Stimulated activated CD4-positive, alpha-beta T cell treated with anti-CD3 and anti-CD28 coated beads, Interleukin-12 subunit alpha, Interleukin-12 subunit beta, amount 100 ng/mL, for 4 hours (primary cell): ENCODE results near the gene ALDH3A1.
"Not testable (repeated sequence)": the region's sequence is repeated elsewhere in the genome, so short reads cannot be mapped to it uniquely, and the experiment has no call there.

Experiments
- DNase-seq: peaks from one replicate; pipeline ENCODE4 v3.0.0-alpha.2; 2020

ALDH3A1 gene

DNA sequence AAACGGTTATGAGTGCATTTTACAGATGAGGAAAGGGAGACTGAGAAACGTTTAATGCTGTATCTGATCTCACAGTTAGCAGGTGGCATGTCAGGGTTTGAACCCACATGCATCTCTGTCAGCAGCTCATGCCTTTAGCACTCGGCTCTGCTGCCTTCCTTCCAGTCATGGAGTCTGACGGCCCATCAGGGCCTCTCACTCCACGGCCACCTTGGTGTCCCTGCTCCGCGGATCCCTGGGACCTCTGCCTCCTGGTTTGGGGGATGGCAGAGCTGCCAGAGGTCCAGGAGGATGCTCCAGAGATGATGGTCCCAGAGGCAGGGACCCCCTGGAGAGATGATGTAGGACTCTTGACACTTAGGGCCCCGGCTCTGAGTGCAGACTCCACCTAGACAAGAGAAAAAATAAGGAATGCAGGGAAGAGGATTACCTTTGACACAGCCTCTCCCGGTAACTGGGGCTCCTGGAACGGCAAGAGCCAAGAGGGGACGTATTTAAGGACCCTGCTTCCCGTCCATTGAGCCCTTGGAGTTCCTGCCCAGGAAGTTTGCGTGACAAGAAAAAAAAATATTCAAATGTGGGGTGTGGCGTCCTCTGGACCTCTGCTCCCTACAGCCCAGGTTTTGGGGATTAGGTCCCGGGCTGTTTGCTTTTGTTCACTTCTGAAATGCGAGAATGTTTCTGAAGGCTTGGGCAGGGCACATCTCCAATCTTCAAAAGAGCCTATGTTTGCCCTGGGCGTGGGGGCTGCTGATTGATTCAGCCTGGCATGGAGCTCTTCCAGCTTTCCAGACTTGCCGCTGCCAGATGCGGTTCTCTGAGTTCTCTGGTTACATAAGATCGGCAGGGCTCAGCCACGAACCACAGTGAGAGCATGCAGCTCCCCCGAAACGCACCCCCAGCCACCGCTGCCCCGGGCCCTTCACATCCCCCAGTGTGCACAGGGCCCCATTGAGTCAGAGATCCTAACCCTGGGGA is at the start of gene ALDH3A1:
Gene ALDH3A1, minus strand, starts transcription at position 470 of the 978 bp plus-strand sequence. CDS start 3,169 bp downstream, outside the sequence.
- no peak for DNase-seq

DNA sequence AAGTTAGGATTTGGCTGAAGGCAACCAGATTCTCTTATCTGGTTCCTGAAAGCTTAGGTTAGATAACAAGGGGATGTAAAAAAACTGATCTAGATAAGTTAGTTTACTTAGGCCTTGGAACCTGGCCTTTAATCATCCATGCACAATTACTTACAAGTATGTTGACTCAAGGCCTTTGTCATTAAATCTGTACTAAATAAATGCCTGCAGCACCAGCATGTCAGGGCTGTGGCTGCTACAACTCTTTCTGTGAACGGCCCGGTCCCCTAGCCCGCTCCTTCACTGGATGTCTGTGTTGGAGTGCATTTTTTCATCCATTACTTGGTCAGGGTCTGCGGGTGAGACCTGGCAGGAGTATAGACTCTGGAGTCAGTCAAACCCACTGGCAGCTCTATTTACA is 48.4 kb upstream of the ALDH3A1 start:
- DNase-seq: no peak

DNA sequence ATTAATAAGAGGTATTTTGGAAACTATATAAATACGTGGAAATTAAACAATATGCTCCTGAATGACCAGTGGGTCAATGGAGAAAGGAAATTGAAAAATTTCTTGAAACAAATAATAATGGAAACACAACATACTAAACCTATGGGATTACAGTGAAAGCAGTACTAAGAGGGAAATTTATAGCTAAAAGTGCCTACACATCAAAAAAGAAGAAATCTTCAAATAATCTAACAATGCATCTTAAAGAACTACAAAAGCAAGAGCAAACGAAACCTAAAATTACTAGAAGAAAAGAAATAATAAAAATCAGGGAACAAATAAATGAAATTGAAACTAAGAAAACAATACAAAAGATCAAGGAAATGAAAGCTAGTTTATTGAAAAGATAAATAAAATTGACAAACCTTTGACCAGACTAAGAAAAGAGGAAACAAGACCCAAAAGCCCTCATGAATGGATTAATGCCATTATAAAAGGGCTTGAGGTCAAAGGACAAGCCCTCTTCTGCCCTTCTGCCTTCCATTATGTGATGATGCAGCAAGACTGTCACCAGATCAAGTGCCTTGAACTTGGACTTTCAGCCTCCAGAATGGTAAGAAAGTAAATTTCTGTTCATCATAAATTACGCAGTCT is 43.9 kb upstream of the ALDH3A1 start:
- no peak for DNase-seq

DNA sequence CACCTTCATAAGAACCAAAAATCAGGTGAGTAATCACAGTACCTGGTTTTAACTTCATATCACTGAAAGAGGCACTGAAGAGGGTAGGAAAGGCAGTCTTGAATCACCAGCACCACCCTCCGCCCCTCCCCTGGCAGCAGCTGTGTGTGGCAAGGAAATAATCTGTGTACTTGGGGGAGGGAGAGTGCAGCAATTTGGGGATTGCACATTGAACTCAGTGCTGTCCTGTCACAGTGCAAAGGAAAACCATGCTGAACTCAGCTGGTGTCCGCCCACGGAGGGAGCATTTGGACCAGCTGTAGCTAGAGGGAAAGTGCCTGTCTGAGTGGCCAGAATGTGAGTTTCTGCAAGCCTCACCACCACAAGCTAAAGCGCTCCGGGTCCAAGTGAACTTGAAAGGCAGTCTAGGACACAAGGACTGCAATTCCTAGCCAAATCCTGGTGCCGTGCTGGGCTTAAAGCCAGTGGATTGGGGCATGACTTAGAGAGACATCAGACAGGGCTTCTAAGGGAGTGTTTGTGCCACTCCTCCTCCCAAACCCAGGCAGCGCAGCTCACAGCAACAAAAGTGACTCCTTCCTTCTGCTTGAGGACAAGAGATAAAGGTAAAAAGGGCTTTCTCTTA is 39.7 kb upstream of the ALDH3A1 start:
- no peak for DNase-seq

DNA sequence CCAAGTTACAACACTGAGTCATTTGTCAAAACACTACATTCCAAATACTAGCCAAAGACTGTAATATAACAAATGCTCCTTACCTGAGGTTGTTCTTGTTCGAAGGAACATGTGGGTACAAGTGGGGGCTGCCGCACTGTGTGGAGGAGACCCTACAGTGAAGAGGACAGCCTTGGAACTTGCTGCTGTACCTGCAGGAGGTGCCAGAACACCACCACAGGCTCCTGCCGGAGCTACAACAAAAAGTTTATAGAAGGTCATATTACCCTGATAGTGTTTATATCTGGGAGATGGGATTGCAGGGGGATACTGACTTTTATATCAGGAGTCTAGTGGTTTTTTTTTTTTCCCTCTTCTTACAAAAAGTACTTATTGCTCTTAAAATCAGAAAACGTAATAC is 37.8 kb upstream of the ALDH3A1 start:
- no peak for DNase-seq

DNA sequence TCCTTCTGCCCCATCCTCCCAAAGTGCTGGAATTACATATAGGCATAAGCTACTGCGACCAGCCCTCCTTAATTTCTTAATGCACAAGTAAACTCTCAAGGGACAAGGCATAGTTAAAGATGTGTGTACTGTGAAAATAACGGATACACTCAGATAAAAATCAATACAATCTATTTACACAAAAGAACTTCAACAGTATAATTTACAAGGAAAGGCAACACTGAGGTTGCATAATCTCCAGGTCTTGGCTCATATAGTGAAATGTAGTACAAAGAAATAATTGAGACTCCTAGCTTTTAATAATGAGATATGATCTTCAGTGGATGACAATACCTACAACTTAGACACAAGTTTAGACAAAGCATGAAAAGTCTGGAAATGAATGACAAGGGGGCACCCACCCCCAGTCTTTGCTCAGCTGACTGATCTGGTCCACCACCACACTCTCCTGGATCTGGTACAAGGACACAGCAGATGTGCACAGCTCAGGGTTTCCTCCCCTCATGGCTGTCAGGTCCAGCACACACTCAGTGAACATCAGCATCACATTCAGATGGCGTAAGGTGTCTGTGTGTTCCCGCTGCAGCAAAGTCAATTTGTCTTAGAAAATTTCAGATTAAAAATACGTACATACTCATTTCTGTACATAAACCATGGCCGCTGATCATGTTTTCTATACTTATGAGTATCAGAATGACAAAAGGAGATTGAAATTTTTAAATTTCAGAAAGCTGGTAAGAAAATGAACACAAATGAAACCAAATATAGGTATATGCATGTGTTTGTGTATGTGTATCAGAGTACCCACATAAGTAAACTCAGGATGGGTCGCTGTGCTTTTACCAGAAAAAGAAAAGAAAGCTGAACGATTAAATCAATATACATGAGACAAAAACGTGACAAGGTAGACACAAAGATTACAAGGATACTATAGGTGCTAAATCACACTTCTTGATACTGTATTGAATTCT is 33.7 kb upstream of the ALDH3A1 start:
- no peak for DNase-seq

DNA sequence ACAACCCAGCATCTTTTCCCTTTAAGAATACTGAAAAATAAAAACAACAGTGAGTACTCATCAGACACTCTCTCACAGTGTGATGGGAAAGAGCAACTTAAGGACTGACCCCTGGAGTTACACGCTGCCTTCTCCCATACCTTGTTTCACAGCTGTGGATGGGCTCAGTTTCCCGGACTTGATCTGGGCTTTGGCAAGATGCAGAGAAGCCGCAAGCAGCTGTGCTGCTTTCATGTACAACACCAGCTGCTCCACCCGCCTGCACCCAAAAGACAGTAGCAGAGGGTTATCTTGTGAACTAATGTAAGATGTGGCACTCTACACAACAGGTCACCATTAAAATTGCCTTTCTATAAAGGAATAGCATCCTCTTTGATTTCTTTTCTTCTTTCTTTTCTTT is 32.7 kb upstream of the ALDH3A1 start:
- no peak for DNase-seq

DNA sequence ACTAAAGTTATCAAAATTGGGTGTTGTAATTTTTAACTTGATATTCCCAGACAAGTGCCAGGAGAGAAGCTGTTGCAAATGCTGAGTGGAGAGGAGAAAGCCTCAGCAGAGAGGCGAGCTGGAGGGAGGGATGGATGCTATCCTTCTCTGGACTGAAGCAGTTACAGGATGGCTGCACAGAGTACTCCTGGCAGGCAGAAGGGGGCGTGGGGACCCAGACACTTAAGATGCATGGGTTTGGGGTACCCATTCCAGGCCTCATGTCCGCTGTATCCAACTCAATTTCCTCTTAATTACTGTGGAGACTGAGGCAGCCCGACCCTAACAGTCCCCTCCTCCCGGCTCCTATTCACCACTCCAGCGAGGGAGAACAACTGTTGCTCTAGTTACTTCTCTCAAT is 25.4 kb upstream of the ALDH3A1 start:
- no peak for DNase-seq

DNA sequence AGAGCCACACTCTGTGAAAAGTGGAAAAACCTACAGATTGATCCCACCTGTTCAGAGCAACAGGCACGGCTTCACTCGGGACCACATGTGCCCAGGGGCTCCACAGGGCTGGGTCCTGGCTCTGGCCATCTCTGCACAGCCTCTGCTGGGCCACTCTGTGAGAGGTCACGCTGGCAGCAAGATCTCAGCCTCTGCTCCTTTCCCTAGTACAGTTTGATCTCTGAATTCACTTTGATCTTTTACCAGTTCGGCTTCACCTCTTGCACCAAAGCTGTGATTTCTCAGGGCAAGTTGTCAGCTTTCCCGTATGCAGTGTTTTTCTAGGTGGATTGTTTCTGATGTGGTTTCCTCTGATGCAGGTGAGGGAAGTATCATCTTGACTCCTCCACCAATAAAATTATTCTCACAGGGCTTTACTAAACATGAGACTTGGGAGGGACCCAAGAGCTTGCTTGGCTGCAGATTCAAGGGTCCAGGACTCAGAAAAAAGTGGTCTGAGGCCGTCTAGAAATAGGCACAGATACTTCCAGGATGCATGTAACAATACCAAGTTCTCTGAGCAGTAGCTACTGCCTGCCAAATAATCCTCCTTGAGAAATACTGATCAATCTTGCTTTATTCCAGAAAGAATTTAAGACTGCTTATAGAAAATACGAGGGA is 24.0 kb upstream of the ALDH3A1 start:
- no peak for DNase-seq

DNA sequence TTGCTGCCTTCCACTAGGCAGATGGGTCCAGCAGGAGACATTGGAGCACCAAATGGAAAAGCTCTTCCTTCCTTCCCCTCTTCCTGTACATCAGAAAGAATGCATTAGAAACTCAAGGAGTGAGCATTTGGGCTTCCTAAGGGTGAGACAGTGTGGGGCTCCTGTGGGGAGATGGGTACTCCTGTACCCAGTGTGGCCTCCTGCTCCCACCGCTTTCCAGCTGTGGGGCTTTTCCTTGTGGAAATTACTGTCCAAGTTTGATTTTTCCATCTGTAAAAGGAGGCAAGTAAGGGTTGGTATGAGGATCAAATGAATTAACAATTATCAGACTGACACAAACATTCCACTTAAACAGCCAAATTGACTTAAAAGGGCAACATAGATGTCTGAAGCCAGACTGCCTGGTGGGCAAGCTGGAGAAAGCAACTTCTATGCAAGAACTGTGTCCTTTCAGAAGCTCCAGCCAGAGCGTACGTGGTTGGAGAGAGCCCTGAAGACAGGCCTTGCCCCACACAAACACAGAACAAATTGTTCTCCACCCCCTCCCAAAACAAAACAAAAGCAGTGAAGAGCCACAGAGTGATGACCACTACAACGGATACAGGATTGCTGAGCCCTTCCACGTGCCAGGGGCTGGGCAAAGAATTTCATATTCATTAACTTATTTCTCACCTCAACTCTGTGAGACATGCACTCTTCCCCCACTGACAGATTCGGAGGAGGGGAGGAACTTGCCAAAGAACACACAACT is 23.1 kb upstream of the ALDH3A1 start:
- no peak for DNase-seq

DNA sequence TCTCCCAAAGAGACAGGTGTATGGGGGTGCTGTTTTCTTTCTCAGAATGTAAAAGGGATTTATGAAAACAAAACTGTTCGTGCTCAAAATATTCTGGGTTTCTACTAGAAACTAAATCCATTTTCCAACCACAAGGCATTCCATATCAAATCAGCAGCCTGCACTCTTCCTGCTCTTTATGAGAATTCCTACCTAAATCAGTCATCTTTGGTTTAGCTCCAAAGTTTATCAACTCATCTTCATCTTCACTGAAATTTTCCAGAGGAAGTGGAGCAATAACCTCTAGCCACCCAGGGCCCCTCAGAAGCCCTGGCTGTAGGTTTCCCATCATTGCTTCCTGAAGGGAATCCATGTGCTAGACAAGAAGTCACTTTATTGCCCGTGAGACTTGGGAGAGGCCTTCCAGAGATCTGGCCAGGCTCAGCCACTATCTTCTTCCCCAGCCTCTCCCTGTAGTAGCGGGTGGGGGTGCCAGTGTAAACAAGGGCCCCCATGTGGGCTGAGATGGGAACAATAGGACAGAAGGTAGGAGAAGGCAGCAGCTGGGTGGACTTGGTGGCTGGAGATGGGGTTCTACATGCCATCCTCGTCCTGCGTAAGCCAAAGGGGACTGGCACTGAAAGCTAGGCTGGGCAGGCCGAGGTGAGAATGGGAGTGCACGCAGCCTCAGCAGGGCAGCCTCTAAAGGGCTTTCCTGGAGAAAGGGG is 22.0 kb upstream of the ALDH3A1 start:
- DNase-seq: no peak

DNA sequence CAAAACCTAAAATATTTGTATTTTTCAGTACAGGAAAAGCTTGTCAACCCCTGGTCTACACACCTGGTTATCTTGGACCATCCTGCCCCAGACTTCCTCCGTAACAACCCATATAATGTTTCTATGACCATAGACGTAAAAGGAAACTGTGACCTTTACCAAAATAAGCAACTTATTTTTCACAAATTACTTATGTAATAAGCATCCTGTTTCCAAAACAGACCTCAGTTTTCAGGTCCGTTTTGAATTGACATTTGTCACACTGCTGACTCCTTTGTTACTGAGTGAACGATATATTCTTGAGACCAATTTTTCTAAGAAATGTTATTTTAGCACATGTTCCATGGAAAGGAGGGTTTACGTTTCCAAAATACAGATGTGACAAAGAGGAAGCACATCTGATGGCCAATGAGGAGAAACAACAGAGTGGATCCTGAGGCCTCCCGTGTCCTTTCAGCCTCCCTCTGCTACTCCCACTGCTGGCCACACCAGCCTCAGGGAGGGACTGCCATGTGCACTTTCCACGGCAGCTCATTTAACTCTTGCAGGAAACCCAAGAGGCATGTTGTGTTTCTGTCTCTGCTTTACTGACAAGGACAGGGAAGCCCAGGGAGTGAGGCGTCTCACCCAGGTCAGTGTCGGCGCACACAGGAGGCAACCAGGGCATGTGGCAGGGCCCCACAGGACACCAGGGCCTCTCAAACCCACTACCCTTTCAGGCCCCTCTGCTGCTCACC is 20.1 kb upstream of the ALDH3A1 start:
- DNase-seq: no peak

DNA sequence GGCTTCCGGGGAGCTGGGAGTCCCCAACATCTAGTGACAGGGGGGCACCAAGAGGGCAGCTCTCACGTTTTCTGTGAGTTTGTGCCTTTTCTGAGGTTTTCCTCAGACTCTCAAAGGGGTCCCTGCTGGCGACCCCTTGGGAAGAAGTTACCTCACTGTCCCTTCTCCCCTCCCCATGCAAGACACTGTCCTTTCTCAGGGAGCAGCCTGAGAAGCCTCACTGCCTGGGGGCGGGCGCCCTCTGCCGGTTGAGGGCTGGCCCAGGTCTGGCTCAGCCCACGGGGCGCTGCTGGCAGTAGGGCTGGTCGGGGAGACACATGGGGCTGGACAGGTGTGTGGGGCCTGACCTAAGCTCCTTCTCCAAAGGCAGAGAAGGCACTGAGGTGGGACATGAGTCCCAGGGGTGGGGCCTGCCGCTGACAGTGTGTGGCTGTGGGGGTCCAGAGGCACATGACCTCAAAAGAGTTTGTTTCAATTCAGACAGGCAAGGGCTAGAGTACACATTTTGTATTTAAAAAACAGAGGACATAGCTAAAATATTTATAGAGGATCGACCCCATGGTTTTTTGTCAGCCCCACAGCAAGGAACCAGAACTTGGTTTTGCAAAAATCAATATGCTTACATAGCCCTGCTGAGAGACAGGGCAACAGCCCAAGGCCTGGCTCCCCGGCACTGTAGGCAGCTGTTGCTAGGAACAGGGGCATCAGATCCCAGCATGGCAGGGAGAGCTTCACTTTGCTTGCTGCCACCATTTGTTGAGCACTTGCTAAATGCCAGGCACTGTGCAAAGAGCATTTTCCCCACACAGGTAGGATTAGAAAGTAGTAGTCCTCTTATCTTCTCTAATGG is 18.5 kb upstream of the ALDH3A1 start:
- peak; percentile 84 for DNase-seq

DNA sequence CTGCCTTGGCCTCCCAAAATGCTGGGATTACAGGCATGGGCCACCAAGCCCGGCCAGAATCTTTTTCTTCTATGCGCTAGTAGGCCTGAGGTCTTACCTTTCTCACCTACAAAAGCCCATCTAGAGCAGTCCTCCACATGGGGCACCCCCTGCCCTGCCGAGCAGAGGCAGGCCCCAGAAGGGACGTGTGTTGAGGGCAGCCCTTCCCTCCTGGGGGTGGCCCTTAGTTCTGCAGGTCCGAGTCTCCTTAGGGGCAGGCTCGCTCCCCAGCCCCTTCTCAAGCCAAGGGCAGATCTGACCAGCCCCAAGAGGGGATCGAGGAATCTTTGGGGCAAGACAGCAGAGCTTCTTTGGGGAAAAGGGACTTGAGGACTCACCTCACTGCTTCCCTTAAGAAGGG is 17.9 kb upstream of the ALDH3A1 start:
- no peak for DNase-seq

DNA sequence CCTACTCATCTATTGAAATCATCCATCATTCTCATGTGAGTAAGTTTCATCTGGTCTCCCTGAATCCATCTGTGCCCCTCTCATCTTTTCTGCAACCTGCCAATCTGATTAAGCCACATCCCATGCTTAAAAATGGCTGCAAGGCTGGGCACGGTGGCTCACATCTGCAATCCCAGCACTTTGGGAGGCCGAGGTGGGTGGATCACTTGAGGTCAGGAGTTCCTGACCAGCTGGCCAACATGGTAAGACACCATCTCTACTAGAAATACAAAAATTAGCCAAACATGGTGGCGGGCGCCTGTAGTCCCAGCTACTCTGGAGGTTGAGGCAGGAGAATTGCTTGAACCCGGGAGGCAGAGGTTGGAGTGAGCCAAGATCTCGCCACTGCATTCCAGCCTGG is 15.9 kb upstream of the ALDH3A1 start:
- DNase-seq: not testable (repeated sequence)

DNA sequence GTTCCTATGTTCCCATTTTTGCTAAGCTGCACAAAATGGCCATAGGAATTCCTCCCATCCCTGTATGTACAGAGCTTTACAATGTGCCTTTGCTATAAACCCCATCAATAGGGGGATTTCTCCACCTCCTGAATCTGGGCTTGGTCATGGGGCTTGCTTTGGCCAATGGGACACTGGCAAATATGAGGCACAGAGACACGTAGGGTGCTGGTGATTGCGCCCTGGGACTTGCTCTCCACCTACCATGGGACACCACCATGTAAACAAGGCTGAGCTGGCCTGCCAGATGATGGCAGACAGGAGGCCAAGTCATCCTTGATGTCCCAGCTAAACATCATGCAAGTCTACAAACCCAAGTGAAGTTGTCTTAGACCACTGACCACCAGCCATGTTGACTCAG is 15.3 kb upstream of the ALDH3A1 start:
- no peak for DNase-seq

DNA sequence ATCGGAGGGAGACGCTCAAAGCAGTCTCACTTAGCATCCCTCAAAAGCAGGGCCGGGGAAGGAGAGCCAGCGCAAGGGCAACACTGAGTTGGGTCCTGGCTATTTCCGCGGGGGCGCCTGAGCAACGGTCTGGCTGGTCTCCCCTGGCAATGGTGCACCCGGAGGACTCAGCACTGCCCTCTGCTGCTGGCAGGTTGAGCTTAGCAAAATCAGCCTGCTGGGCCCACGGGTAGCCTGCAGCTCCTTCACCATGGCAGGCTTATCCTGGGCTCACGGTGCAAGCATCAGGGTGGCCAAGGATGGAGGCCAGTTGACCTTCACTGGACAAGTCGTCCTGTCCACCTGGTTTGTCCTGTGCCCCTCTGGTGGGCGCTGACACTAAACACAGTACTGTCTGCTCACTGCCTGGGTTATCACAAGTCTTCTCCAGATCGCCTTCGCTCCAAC is 14.4 kb upstream of the ALDH3A1 start:
- peak; percentile 49 for DNase-seq

DNA sequence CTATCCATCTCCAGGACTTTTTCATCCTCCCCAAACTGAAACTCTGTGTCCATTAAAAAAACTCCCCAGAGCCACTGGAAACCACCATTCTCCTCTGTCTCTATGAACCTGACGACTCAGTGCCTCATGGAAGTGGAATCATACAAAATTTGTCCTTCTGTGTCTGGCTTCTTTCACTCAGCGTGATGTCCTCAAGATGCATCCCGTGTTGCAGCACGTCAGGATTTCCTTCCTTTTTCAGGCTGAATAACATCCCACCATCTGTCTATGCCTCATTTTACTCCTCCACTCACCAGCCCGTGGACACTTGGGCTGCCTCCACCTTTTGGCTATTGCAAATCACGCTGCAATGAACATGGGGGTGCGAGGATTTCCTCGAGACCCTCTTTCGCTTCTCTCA is 12.6 kb upstream of the ALDH3A1 start:
- DNase-seq: no peak
